Activated B cell treated with CpG ODN at 0.5 μM for 24 hours (primary cell): ENCODE data around the gene LBH. TPM values are rescaled to one million over a fixed set of nuclear protein-coding genes. Genes with fewer than 3 reads are reported as not detected.

Experiments used
- ATAC-seq: fragments of 200-7000 bp; cut with Tn5 transposase; one replicate; pipeline ENCODE4 v1.10.0; 2021; ENCODE audit warnings: low read depth, mild to moderate bottlenecking, moderate library complexity
- CTCF ChIA-PET: fragments of 350-600 bp; sonication (Branson Sonifier 250); formaldehyde crosslinking; loops from one replicate; lab custom pipeline; 2021; ENCODE audit warnings: antibody characterized with exemption; lab: Charles Lee
- POLR2A ChIA-PET: fragments of 350-600 bp; sonication (Branson Sonifier 250); formaldehyde crosslinking; loops from one replicate; lab custom pipeline; 2021; ENCODE audit warnings: antibody characterized with exemption; lab: Charles Lee
- DNase-seq: peaks from one replicate; pipeline ENCODE4 v3.0.0; 2022
- H3K27ac Mint-ChIP-seq: one replicate; pipeline ENCODE4 v1.8.0; 2020; ENCODE audit warnings: mixed read lengths
- H3K27me3 Mint-ChIP-seq: one replicate; pipeline ENCODE4 v1.8.0; 2021; ENCODE audit warnings: mixed read lengths
- H3K36me3 Mint-ChIP-seq: one replicate; pipeline ENCODE4 v1.8.0; 2021; ENCODE audit warnings: low read depth, mixed read lengths
- H3K4me1 Mint-ChIP-seq: one replicate; pipeline ENCODE4 v1.8.0; 2021; ENCODE audit warnings: mixed read lengths
- H3K4me3 Mint-ChIP-seq: one replicate; pipeline ENCODE4 v1.8.0; 2020; ENCODE audit warnings: mild to moderate bottlenecking, mixed read lengths
- H3K9me3 Mint-ChIP-seq: one replicate; pipeline ENCODE4 v1.8.0; 2020; ENCODE audit warnings: mixed read lengths
- intact Hi-C: fragments of 100-400 bp; cut with micrococcal nuclease; formaldehyde crosslinking; loops from one replicate; pipeline ENCODE4 v1.15.1; 2024
- total RNA-seq: library from RNA; stranded (reverse); gene quantifications from 2 replicates; pipeline ENCODE4 v1.2.3, GENCODE V29; 2022
- TF ChIP-seq, protein P1 (sequence below): fragments of 200-600 bp; IDR thresholded peaks from one replicate; pipeline ENCODE4 v1.8.0; 2022; ENCODE audit warnings: antibody characterized with exemption, mild to moderate bottlenecking

LBH gene
- total RNA-seq, 1 donor from 2014 or later: 131 TPM

GRCh38 chr2:30195016-30195415 is 36.3 kb upstream of the LBH start:
- intact Hi-C loops: no loop called here
- H3K9me3 Mint-ChIP-seq: no peaks in the 10 kb centered on the region

DNA sequence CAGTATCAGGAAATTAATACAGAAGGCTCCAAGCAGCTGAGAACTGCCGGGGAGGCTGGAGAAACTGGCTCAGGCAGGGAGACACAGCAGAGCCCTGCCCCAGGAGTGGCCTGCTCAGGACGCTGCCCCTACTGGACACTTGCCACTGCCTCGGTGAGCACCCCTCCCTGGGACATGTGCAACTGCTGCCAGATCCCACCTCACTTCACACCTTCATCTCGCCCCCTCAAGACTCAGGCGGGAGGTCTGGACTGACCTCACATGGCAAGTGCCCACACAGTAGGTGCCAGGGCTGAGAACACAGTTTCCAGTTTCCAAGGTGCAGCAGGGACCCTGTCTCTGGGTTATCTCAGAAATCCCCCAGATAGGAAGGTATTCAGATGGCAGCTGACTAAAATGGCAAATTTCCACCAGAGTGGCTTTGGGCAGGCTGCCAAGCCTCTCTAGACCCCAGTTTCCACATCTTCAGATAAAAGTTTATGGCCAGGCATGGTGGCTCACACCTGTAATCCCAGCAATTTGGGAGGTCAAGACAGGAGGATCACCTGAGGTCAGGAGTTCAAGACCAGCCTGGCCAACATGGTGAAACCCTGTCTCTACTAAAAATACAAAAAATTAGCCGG is 33.7 kb upstream of the LBH start:
- H3K9me3 Mint-ChIP-seq: no peaks in the 10 kb centered on the region
- no peaks in the 10 kb centered on the region for H3K4me1 Mint-ChIP-seq
- no peaks in the 10 kb centered on the region for H3K36me3 Mint-ChIP-seq
- H3K27me3 Mint-ChIP-seq: no peaks in the 10 kb centered on the region
- TF ChIP-seq, protein P1, sequence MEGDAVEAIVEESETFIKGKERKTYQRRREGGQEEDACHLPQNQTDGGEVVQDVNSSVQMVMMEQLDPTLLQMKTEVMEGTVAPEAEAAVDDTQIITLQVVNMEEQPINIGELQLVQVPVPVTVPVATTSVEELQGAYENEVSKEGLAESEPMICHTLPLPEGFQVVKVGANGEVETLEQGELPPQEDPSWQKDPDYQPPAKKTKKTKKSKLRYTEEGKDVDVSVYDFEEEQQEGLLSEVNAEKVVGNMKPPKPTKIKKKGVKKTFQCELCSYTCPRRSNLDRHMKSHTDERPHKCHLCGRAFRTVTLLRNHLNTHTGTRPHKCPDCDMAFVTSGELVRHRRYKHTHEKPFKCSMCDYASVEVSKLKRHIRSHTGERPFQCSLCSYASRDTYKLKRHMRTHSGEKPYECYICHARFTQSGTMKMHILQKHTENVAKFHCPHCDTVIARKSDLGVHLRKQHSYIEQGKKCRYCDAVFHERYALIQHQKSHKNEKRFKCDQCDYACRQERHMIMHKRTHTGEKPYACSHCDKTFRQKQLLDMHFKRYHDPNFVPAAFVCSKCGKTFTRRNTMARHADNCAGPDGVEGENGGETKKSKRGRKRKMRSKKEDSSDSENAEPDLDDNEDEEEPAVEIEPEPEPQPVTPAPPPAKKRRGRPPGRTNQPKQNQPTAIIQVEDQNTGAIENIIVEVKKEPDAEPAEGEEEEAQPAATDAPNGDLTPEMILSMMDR: no peak
- intact Hi-C loops: no loop called here
- DNase-seq (no peak), ATAC-seq (no peak)
- ChIA-PET CTCF (no interaction called here), POLR2A (no interaction called here)
- no peak overlapping the region for H3K27ac Mint-ChIP-seq
- no peak overlapping the region for H3K4me3 Mint-ChIP-seq

More at GRCh38 chr2:30195016-30195415, 36.3 kb upstream of the LBH start:
- TF ChIP-seq, protein P1: no peak
- Mint-ChIP-seq H3K4me3 (no peak overlapping the region), H3K36me3 (no peaks in the 10 kb centered on the region), H3K27ac (no peak overlapping the region), H3K27me3 (no peaks in the 10 kb centered on the region), H3K4me1 (no peaks in the 10 kb centered on the region)
- ChIA-PET POLR2A (no interaction called here), CTCF (no interaction called here)
- ATAC-seq: no peak
- no peak for DNase-seq

DNA sequence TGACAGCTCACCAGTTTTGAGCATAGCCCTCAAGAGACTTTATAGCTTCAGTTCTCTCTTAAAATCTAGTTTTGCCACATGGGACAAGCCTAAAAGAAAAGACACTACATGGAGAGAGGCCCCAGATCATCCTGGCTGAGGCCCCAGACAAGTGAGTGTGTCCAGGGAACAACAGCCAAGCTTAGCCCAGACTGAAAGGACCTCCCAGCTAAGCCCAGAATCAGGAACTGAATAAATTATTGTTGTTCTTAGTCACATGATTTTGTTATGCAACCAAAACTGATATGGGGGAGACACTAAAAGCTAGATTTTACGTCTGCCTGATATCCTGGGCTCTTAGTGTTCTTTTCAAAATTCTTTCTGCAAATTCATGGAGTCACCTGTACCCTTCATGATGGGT is 29.3 kb upstream of the LBH start:
- ATAC-seq: no peak
- intact Hi-C loops: no loop called here
- ChIA-PET POLR2A (no interaction called here), CTCF (interaction anchor here (1.2 to 1.3 kb wide), 2 partner anchors 37 to 510 kb away, joined by 6 read pairs; no protein-coding TSS in a partner anchor)
- Mint-ChIP-seq H3K27me3 (no peaks in the 10 kb centered on the region), H3K4me1 (no peaks in the 10 kb centered on the region), H3K9me3 (no peaks in the 10 kb centered on the region), H3K27ac (no peak overlapping the region), H3K36me3 (no peaks in the 10 kb centered on the region), H3K4me3 (no peak overlapping the region)
- TF ChIP-seq, protein P1: no peak
- no peak for DNase-seq

DNA sequence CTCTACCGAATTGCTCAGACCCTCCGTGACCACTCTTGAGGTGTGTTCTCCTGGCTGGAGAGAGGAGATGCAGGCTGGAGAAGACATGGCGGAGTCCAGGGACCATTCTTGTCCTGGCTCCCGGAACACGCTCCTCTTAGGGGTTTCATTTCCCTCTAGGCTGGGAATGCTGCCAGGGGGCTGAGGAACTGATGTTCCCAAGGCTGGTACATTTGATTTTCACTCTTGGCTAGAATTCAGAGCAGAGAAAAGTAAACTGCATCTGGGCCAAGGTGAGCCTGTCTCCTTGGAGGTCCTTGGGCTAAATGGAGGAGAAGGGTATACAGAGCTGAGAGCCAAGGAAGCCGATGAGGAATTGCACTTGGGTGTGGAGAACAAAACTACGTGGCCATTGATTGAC is 28.2 kb upstream of the LBH start:
- no peak overlapping the region for H3K4me3 Mint-ChIP-seq
- intact Hi-C loops: no loop called here
- H3K27me3 Mint-ChIP-seq: no peaks in the 10 kb centered on the region
- ChIA-PET POLR2A (no interaction called here), CTCF (interaction anchor here (2.0 to 12.3 kb wide), 3 partner anchors 38 to 506 kb away, joined by 6 to 275 read pairs (median 14); no protein-coding TSS in a partner anchor)
- H3K9me3 Mint-ChIP-seq: no peaks in the 10 kb centered on the region
- H3K4me1 Mint-ChIP-seq: no peaks in the 10 kb centered on the region
- H3K36me3 Mint-ChIP-seq: no peaks in the 10 kb centered on the region
- TF ChIP-seq, protein P1: no peak
- no peak for ATAC-seq
- DNase-seq: no peak
- no peak overlapping the region for H3K27ac Mint-ChIP-seq

- intact Hi-C loops: no loop called here
- DNase-seq: no peak
- ChIA-PET CTCF (interaction anchor here (2.0 to 12.3 kb wide), 3 partner anchors 39 to 505 kb away, joined by 6 to 275 read pairs (median 14); no protein-coding TSS in a partner anchor), POLR2A (no interaction called here)
- H3K9me3 Mint-ChIP-seq: no peaks in the 10 kb centered on the region
- no peak overlapping the region for H3K27ac Mint-ChIP-seq
- H3K4me1 Mint-ChIP-seq: peaks cover 10% of the 10 kb centered on the region
- TF ChIP-seq, protein P1: no peak
- no peaks in the 10 kb centered on the region for H3K27me3 Mint-ChIP-seq
- no peak overlapping the region for H3K4me3 Mint-ChIP-seq
- H3K36me3 Mint-ChIP-seq: no peaks in the 10 kb centered on the region
- ATAC-seq: no peak
Observed at GRCh38 chr2:30204281-30204680, 27.1 kb upstream of the LBH start.
